ENCODE results near the gene CCDC197. TPM values are rescaled to one million over a fixed set of nuclear protein-coding genes. Genes with fewer than 3 reads are reported as not detected.

Gene CCDC197
- total and polyA plus RNA-seq, 8 donors: not detected

- FAIRE-seq: no peak
- TF ChIP-seq CTCF (IDR thresholded peaks at IDR 0.05): no peak
- Histone ChIP-seq H3K4me1 (no peaks in the 10 kb centered on the region), H3K4me3 (no peak overlapping the region), H3K27me3 (no peaks in the 10 kb centered on the region), H3K9me3 (no peaks in the 10 kb centered on the region), H3K27ac (no peak overlapping the region), H3K36me3 (no peaks in the 10 kb centered on the region)
- no peak for DNase-seq
- intact Hi-C loops (cut with DNase I): no loop called here
- WGBS, 2 donors: 71 to 84% methylated on average over 2 of the region's 2 CpGs
- no peak for ATAC-seq
Observed at GRCh38 chr14:94011795-94012194, 14.7 kb downstream of the CCDC197 start.

- no peaks in the 10 kb centered on the region for H3K36me3 ChIP-seq
- FAIRE-seq (no peak), DNase-seq (no peak), ATAC-seq (no peak)
- H3K4me3 ChIP-seq: no peak overlapping the region
- H3K9me3 ChIP-seq: no peaks in the 10 kb centered on the region
- intact Hi-C loops (cut with DNase I): no loop called here
- H3K27me3 ChIP-seq: no peaks in the 10 kb centered on the region
- no peak overlapping the region for H3K27ac ChIP-seq
- H3K4me1 ChIP-seq: peaks cover 0 to 5% (median 0%) of the 10 kb centered on the region in 3 donors
- no peak for TF ChIP-seq CTCF (IDR thresholded peaks at IDR 0.05)
- WGBS, 2 donors: 65 to 79% methylated on average over 6 of the region's 6 CpGs
Observed at GRCh38 chr14:94014382-94014781, 17.3 kb downstream of the CCDC197 start.

- 90% methylated on average over 2 of the region's 2 CpGs for WGBS, 2 donors
- no peak for ATAC-seq
- intact Hi-C loops (cut with DNase I): no loop called here
Observed at GRCh38 chr14:94015223-94015622, 18.1 kb downstream of the CCDC197 start.

GRCh38 chr14:94016446-94016976, 19.4 kb downstream of the CCDC197 start:
- Histone ChIP-seq H3K4me1 (peaks cover 0 to 5% (median 0%) of the 10 kb centered on the region in 3 donors), H3K4me3 (no peak overlapping the region), H3K9me3 (no peaks in the 10 kb centered on the region), H3K27ac (no peak overlapping the region), H3K27me3 (no peaks in the 10 kb centered on the region), H3K36me3 (no peaks in the 10 kb centered on the region)
- intact Hi-C loops (cut with DNase I): no loop called here
- WGBS, 2 donors: 87% methylated on average over 8 of the region's 8 CpGs
- FAIRE-seq (no peak), ATAC-seq (no peak), DNase-seq (no peak)
- TF ChIP-seq CTCF (IDR thresholded peaks at IDR 0.05): no peak

More at GRCh38 chr14:94015223-94015622, 18.1 kb downstream of the CCDC197 start:
- Histone ChIP-seq H3K4me1 (peaks cover 0 to 5% (median 0%) of the 10 kb centered on the region in 3 donors), H3K27me3 (no peaks in the 10 kb centered on the region), H3K4me3 (no peak overlapping the region), H3K27ac (no peak overlapping the region), H3K36me3 (no peaks in the 10 kb centered on the region), H3K9me3 (no peaks in the 10 kb centered on the region)
- FAIRE-seq: no peak
- DNase-seq: no peak
- no peak for TF ChIP-seq CTCF (IDR thresholded peaks at IDR 0.05)

GRCh38 chr14:94018308-94018707, 21.2 kb downstream of the CCDC197 start:
- FAIRE-seq (no peak), DNase-seq (no peak), ATAC-seq (no peak)
- 82 to 87% methylated on average over 8 of the region's 8 CpGs for WGBS, 2 donors
- Histone ChIP-seq H3K9me3 (no peaks in the 10 kb centered on the region), H3K27ac (no peak overlapping the region), H3K4me1 (peaks cover 0 to 5% (median 0%) of the 10 kb centered on the region in 3 donors), H3K4me3 (no peak overlapping the region), H3K36me3 (no peaks in the 10 kb centered on the region), H3K27me3 (no peaks in the 10 kb centered on the region)
- intact Hi-C loops (cut with DNase I): no loop called here
- TF ChIP-seq CTCF (IDR thresholded peaks at IDR 0.05): no peak
